Left renal cortex interstitium (tissue), 4 donors: Measurements from ENCODE around the gene ULK4. TPM values are rescaled to one million over a fixed set of nuclear protein-coding genes. Genes with fewer than 3 reads are reported as not detected.
"Not testable (repeated sequence)": the region's sequence is repeated elsewhere in the genome, so short reads cannot be mapped to it uniquely, and the experiment has no call there.

Source experiments
- DNase-seq, 4 donors: peaks; one replicate each; pipeline ENCODE4 v3.0.0-alpha.2; 2013; ENCODE audit warnings: low read depth in 4 of 4, low spot score in 2 of 4, missing footprints in 1 of 4
- polyA plus RNA-seq, 4 donors: library from polyadenylated mRNA; unstranded; fragments of 120-200 nt; gene quantifications; one replicate each; pipeline ENCODE4 v1.2.1, GENCODE V29; 2013; ENCODE audit not compliant: insufficient read length in 4 of 4

Gene ULK4
- polyA plus RNA-seq, 4 donors: 3.7 to 5.2 (median 5.1) TPM

GRCh38 chr3:41960826-41961750, 815 bp downstream of the ULK4 start:
- DNase-seq: peak; percentile 11 to 36 (median 24)

GRCh38 chr3:41956574-41956973, 5.3 kb downstream of the ULK4 start:
- DNase-seq: no peak

GRCh38 chr3:41955192-41955591, 6.7 kb downstream of the ULK4 start:
- no peak for DNase-seq

GRCh38 chr3:41943311-41943843, 18.5 kb downstream of the ULK4 start:
- peak in 1 of 4 donors; percentile 18 for DNase-seq

- no peak for DNase-seq
Measured at GRCh38 chr3:41940393-41940792, 21.5 kb downstream of the ULK4 start.

- DNase-seq: no peak
Measured at GRCh38 chr3:41936384-41936783, 25.5 kb downstream of the ULK4 start.

GRCh38 chr3:41933154-41933676, 28.7 kb downstream of the ULK4 start:
- peak in 1 of 4 donors; percentile 4 for DNase-seq

- DNase-seq: peak in 1 of 4 donors; percentile 8
Measured at GRCh38 chr3:41932464-41932863, 29.4 kb downstream of the ULK4 start.

- DNase-seq: no peak
Measured at GRCh38 chr3:41920406-41920965, 41.4 kb downstream of the ULK4 start.

- DNase-seq: no peak
Measured at GRCh38 chr3:41915353-41915752, 46.5 kb downstream of the ULK4 start.

- DNase-seq: no peak
Measured at GRCh38 chr3:41912280-41912679, 49.6 kb downstream of the ULK4 start.

- no peak for DNase-seq
Measured at GRCh38 chr3:41907330-41908073, 54.4 kb downstream of the ULK4 start.

- no peak for DNase-seq
Measured at GRCh38 chr3:41900265-41900664, 61.6 kb downstream of the ULK4 start.

- no peak for DNase-seq
Measured at GRCh38 chr3:41898631-41899030, 63.3 kb downstream of the ULK4 start.

GRCh38 chr3:41893977-41894376, 67.9 kb downstream of the ULK4 start:
- DNase-seq: peak in 1 of 4 donors; percentile 21

- DNase-seq: no peak
Measured at GRCh38 chr3:41888368-41889076, 73.4 kb downstream of the ULK4 start.

- no peak for DNase-seq
Measured at GRCh38 chr3:41882956-41883355, 78.9 kb downstream of the ULK4 start.

- DNase-seq: peak in 3 of 4 donors; percentile 9 to 45 (median 11)
Measured at GRCh38 chr3:41881233-41881821, 80.6 kb downstream of the ULK4 start.

- no peak for DNase-seq
Measured at GRCh38 chr3:41880387-41880786, 81.5 kb downstream of the ULK4 start.

- DNase-seq: not testable (repeated sequence)
Measured at GRCh38 chr3:41877741-41878140, 84.2 kb downstream of the ULK4 start.
